Occipital lobe (tissue), 2 donors: ENCODE results near the gene CHAC2. TPM values are rescaled to one million over a fixed set of nuclear protein-coding genes. Genes with fewer than 3 reads are reported as not detected.
"Not testable (repeated sequence)": the region's sequence is repeated elsewhere in the genome, so short reads cannot be mapped to it uniquely, and the experiment has no call there.

Experiments
- DNase-seq: peaks from one replicate; lab custom pipeline; 2025; lab: John Stamatoyannopoulos, UW
- total RNA-seq: library from RNA; depleted of rRNA; stranded (reverse); fragments of >200 nt; gene quantifications from one replicate; pipeline ENCODE4 v1.2.3, GENCODE V29; 2014

CHAC2 gene
- total RNA-seq, 1 donor from 2014 or later = 5.3 TPM

- DNase-seq = no peak
These were observed 9.5 kb downstream of the CHAC2 start for GRCh38 chr2:53777134-53777533.

- DNase-seq = no peak
These were observed 11.0 kb downstream of the CHAC2 start for GRCh38 chr2:53778536-53779162.

- no peak for DNase-seq
These were observed 12.5 kb downstream of the CHAC2 start for GRCh38 chr2:53780056-53780455.

- DNase-seq = no peak
These were observed 15.1 kb downstream of the CHAC2 start for GRCh38 chr2:53782676-53783075.

- no peak for DNase-seq
These were observed 16.8 kb downstream of the CHAC2 start for GRCh38 chr2:53784436-53784835.

GRCh38 chr2:53785366-53785765, 17.8 kb downstream of the CHAC2 start:
- no peak for DNase-seq

GRCh38 chr2:53786352-53786704, 18.7 kb downstream of the CHAC2 start:
- DNase-seq = no peak

- peak; percentile 88 for DNase-seq
These were observed 19.4 kb downstream of the CHAC2 start, which contains the start of the genes ASB3 and ERLEC1 for GRCh38 chr2:53786705-53787613. Gene ASB3, minus strand, starts transcription at chr2:53786953. Its CDS starts 21,381 bp downstream, at chr2:53765572. Gene ERLEC1, plus strand, starts transcription at chr2:53787044. Its CDS starts 167 bp downstream, at chr2:53787211.

GRCh38 chr2:53787614-53788289, 20.1 kb downstream of the CHAC2 start:
- DNase-seq = no peak

- DNase-seq = no peak
These were observed 25.7 kb downstream of the CHAC2 start for GRCh38 chr2:53793261-53793660.

- DNase-seq = no peak
These were observed 26.2 kb downstream of the CHAC2 start for GRCh38 chr2:53793821-53794220.

GRCh38 chr2:53801547-53801946, 33.9 kb downstream of the CHAC2 start:
- no peak for DNase-seq

- no peak for DNase-seq
These were observed 35.1 kb downstream of the CHAC2 start for GRCh38 chr2:53802617-53803151.

GRCh38 chr2:53811601-53812000, 44.0 kb downstream of the CHAC2 start:
- no peak for DNase-seq

- DNase-seq = no peak
These were observed 45.5 kb downstream of the CHAC2 start for GRCh38 chr2:53813151-53813550.

- DNase-seq = no peak
These were observed 51.3 kb downstream of the CHAC2 start for GRCh38 chr2:53818854-53819435.

- no peak for DNase-seq
These were observed 52.0 kb downstream of the CHAC2 start for GRCh38 chr2:53819634-53820033.

- no peak for DNase-seq
These were observed 52.4 kb downstream of the CHAC2 start for GRCh38 chr2:53820048-53820447.

- DNase-seq = no peak
These were observed 53.1 kb downstream of the CHAC2 start for GRCh38 chr2:53820711-53821110.

GRCh38 chr2:53821810-53822209, 54.2 kb downstream of the CHAC2 start:
- no peak for DNase-seq

- not testable (repeated sequence) for DNase-seq
These were observed 56.0 kb downstream of the CHAC2 start for GRCh38 chr2:53823639-53824038.
